SJCRH30 (cell line): ENCODE results near the gene ST3GAL6. TPM values are rescaled to one million over a fixed set of nuclear protein-coding genes. Genes with fewer than 3 reads are reported as not detected.
A peak's percentile ranks its signal among the peaks of the same experiment; 100 is the strongest.

Experiments
- DNase-seq, 2 experiments: peaks; one replicate each; pipeline ENCODE4 v3.0.0-alpha.2; 2015 to 2020
- H3K27ac ChIP-seq: fragments of 250-450 bp; sonication (Bioruptor Pico); 2 replicates; pipeline ENCODE4 v1.5.1; 2020; ENCODE audit warnings: mild to moderate bottlenecking, moderate library complexity
- H3K27me3 ChIP-seq: fragments of 250-450 bp; sonication (Bioruptor Pico); 2 replicates; pipeline ENCODE4 v1.5.1; 2020; ENCODE audit warnings: mild to moderate bottlenecking, moderate library complexity
- H3K36me3 ChIP-seq: fragments of 250-450 bp; sonication (Bioruptor Pico); 2 replicates; pipeline ENCODE4 v1.5.1; 2020; ENCODE audit warnings: mild to moderate bottlenecking, moderate library complexity
- H3K4me1 ChIP-seq: fragments of 250-450 bp; sonication (Bioruptor Pico); 2 replicates; pipeline ENCODE4 v1.5.1; 2020; ENCODE audit warnings: mild to moderate bottlenecking, moderate library complexity
- H3K4me3 ChIP-seq: fragments of 250-450 bp; sonication (Bioruptor Pico); 2 replicates; pipeline ENCODE4 v1.5.1; 2020; ENCODE audit warnings: mild to moderate bottlenecking, moderate library complexity
- H3K9me3 ChIP-seq: fragments of 250-450 bp; sonication (Bioruptor Pico); replicated peaks from 2 replicates; pipeline ENCODE4 v1.5.1; 2020; ENCODE audit warnings: mild to moderate bottlenecking, moderate library complexity
- total RNA-seq: library from RNA; depleted of rRNA; stranded (reverse); fragments of >200 nt; shearing (Covaris generic); gene quantifications from 2 replicates; pipeline ENCODE4 v1.2.3, GENCODE V29; 2014

The ST3GAL6 gene
- total RNA-seq, 1 experiment from 2014 or later: 17.1 TPM

DNA sequence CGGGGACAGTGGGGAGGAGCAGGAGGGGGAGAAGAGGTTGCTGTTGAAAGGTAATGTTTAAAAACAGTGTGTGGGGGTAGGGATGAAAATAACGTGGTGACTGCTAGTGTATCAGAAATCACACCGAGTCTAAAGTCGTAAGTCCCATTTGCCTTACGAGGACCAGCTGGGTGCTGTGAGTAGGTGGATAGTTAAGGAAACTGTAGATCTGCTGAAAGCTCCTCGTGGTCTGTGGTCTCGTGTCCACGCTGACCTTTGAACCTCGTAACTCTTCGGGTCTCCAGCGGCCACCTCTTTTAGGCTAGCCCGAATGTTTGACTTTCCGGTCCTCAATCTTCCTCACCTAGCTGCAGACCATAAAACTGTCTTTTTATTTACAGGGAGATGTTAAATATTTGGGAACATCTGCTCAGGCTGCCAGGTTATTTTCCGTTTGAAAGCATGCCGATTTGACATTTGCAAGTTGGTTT is 29.3 kb upstream of the ST3GAL6 start:
- DNase-seq: peak; percentile 10 to 41
- H3K4me3 ChIP-seq: peak overlapping the region; percentile 81
- no peaks in the 10 kb centered on the region for H3K4me1 ChIP-seq
- no peaks in the 10 kb centered on the region for H3K27me3 ChIP-seq
- H3K27ac ChIP-seq: peak overlapping the region; percentile 61; the same call in 1 of the 2 replicates
- no peaks in the 10 kb centered on the region for H3K9me3 ChIP-seq
- no peaks in the 10 kb centered on the region for H3K36me3 ChIP-seq

GRCh38 chr3:98734306-98734705 is 28.8 kb upstream of the ST3GAL6 start:
- peak overlapping the region; percentile 81 for H3K4me3 ChIP-seq
- H3K4me1 ChIP-seq: no peaks in the 10 kb centered on the region
- no peaks in the 10 kb centered on the region for H3K36me3 ChIP-seq
- H3K9me3 ChIP-seq: no peaks in the 10 kb centered on the region
- no peak overlapping the region for H3K27ac ChIP-seq
- no peaks in the 10 kb centered on the region for H3K27me3 ChIP-seq
- DNase-seq: no peak

DNA sequence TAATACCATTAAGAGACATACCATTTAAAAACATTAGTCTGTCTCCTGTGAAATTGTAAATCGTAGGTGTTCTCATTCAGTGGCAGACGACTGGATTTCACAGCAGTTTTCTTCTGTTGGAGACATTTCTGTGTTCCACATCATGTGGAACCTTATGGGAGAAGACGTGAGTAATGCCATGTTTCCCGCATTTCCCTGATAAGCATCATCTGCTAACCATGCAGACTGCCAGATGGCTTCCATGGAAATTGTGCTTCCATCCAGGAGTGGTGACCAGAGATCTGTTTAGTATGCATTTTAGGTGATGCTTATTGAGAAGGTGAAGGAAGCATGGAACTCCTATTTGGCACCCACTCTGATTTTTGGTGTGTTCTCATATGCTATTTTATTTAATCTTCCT is 28.4 kb upstream of the ST3GAL6 start:
- Histone ChIP-seq H3K4me1 (no peaks in the 10 kb centered on the region), H3K36me3 (no peaks in the 10 kb centered on the region), H3K4me3 (no peak overlapping the region), H3K27ac (no peak overlapping the region), H3K9me3 (no peaks in the 10 kb centered on the region), H3K27me3 (no peaks in the 10 kb centered on the region)
- DNase-seq: no peak

GRCh38 chr3:98735296-98735695 is 27.8 kb upstream of the ST3GAL6 start:
- Histone ChIP-seq H3K27ac (no peak overlapping the region), H3K4me1 (no peaks in the 10 kb centered on the region), H3K36me3 (no peaks in the 10 kb centered on the region), H3K27me3 (no peaks in the 10 kb centered on the region), H3K9me3 (no peaks in the 10 kb centered on the region), H3K4me3 (no peak overlapping the region)
- DNase-seq: no peak

GRCh38 chr3:98735761-98736269 is 27.3 kb upstream of the ST3GAL6 start:
- no peaks in the 10 kb centered on the region for H3K36me3 ChIP-seq
- no peak overlapping the region for H3K4me3 ChIP-seq
- H3K27ac ChIP-seq: no peak overlapping the region
- DNase-seq: no peak
- no peaks in the 10 kb centered on the region for H3K4me1 ChIP-seq
- H3K27me3 ChIP-seq: no peaks in the 10 kb centered on the region
- no peaks in the 10 kb centered on the region for H3K9me3 ChIP-seq

DNA sequence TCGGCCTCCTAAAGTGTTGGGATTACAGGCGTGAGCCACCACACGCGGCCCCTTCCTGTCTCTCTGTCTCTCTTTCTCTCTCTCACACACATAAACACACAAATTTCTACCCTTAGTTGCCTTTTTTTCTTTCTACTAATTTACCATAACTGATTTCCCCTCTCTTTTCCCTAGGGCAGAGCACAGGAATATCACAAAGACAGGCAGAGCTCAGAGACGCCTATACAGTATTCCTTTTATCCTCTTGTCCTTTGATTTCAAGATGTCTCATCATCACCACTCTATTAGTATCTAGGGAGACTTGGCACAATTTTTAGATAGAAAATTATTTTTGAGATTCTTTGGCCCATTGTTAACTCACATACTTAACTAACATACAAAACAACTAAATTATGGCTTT is 25.8 kb upstream of the ST3GAL6 start:
- H3K36me3 ChIP-seq: no peaks in the 10 kb centered on the region
- H3K4me1 ChIP-seq: no peaks in the 10 kb centered on the region
- no peak overlapping the region for H3K4me3 ChIP-seq
- H3K9me3 ChIP-seq: no peaks in the 10 kb centered on the region
- H3K27me3 ChIP-seq: no peaks in the 10 kb centered on the region
- no peak overlapping the region for H3K27ac ChIP-seq
- no peak for DNase-seq

GRCh38 chr3:98739266-98739665 is 23.9 kb upstream of the ST3GAL6 start:
- H3K36me3 ChIP-seq: no peaks in the 10 kb centered on the region
- DNase-seq: no peak
- no peak overlapping the region for H3K27ac ChIP-seq
- H3K4me1 ChIP-seq: no peaks in the 10 kb centered on the region
- no peaks in the 10 kb centered on the region for H3K27me3 ChIP-seq
- H3K4me3 ChIP-seq: no peak overlapping the region
- no peaks in the 10 kb centered on the region for H3K9me3 ChIP-seq

- Histone ChIP-seq H3K27ac (no peak overlapping the region), H3K36me3 (no peaks in the 10 kb centered on the region), H3K4me1 (no peaks in the 10 kb centered on the region), H3K27me3 (no peaks in the 10 kb centered on the region), H3K4me3 (no peak overlapping the region), H3K9me3 (no peaks in the 10 kb centered on the region)
- no peak for DNase-seq
These were observed 22.8 kb upstream of the ST3GAL6 start for GRCh38 chr3:98740324-98740723.

DNA sequence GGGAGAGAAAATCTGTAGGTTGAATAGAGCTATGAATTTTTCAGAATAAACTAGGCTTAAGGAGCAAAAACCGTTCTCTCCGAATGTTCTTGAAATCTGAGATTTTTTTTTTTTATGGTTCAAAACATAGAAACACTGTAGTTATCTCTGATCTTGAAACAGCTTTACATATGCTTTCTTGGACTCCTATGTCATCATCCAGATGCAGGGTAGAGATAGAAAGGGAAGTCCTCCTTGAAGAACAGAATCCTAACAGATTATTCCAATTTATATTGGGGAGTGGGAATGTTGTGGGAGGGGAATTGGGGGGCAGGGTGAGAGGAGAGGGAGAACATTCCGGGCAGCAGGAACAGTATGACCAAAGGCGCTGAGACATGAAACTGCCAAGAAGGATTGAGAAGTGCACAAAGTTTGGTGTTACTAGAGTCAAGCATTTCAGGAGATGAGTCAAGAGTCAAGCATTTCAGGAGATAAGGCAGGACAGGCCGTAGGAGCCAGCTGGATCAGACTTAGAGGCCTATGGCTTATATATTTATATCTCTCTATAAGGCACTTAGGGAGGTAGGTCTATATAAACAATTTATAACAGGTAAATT is 21.9 kb upstream of the ST3GAL6 start:
- no peak overlapping the region for H3K4me3 ChIP-seq
- H3K27ac ChIP-seq: no peak overlapping the region
- H3K27me3 ChIP-seq: no peaks in the 10 kb centered on the region
- no peak for DNase-seq
- H3K9me3 ChIP-seq: no peaks in the 10 kb centered on the region
- H3K4me1 ChIP-seq: no peaks in the 10 kb centered on the region
- no peaks in the 10 kb centered on the region for H3K36me3 ChIP-seq

DNA sequence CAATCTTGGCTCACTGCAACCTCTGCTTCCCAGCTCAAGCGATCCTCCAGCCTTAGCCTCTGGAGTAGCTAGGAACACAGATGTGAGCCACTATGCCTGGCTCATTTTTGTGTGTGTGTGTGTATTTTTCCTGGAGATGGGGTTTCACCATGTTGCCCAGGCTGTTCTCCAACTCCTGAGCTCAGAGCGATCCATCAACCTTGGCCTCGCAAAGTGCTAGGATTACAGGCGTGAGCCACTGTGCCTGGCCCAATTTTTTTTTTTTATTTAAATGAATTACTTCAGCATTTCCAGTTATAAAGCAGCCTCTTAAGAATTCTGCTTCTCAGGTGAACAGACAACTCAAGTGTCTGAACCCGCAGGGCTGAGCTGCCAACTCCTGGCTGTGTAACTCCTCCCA is 20.1 kb upstream of the ST3GAL6 start:
- no peak overlapping the region for H3K27ac ChIP-seq
- H3K36me3 ChIP-seq: no peaks in the 10 kb centered on the region
- H3K4me1 ChIP-seq: no peaks in the 10 kb centered on the region; the same call in 1 of the 2 replicates
- no peaks in the 10 kb centered on the region for H3K9me3 ChIP-seq
- no peak for DNase-seq
- H3K27me3 ChIP-seq: no peaks in the 10 kb centered on the region
- no peak overlapping the region for H3K4me3 ChIP-seq

DNA sequence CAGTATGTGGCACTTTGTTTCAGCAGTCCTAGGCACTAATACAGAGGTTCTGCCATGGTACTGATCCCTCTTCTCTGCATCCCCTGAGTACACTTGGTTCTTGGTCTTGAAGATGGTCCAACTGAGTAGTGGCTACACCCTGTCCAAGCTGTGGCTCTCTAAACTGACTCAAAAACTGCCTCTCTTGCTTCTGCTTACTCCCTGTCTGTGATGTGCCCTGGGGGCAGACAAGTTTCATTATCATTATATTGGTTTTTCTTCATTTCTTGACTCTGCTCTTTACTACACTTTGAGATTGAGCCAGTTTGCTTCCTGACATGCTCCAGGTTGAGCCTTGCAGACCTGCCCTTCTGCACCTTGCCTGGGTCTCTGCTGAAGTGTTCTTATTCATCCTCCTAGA is 18.9 kb upstream of the ST3GAL6 start:
- H3K36me3 ChIP-seq: no peaks in the 10 kb centered on the region
- H3K9me3 ChIP-seq: no peaks in the 10 kb centered on the region
- no peak overlapping the region for H3K27ac ChIP-seq
- no peak for DNase-seq
- H3K4me1 ChIP-seq: no peaks in the 10 kb centered on the region; the same call in 1 of the 2 replicates
- no peak overlapping the region for H3K4me3 ChIP-seq
- no peaks in the 10 kb centered on the region for H3K27me3 ChIP-seq

DNA sequence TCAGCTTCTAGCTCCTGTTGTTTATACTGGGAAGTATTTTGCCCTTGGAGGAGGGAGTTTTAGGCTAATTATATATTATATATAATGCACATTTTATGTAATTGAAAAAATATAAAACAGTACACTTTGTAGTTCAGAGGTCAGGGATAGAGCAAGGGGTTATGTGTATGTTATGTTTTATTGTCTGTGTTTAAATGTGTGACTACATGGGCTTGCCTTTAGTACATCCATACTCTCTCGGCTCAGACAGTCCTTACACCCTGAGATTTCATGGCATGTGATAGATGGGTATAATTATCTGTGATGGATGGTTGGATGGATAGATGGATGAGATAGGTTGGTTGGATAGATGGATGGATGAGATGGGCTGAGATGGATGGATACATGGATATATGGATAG is 17.4 kb upstream of the ST3GAL6 start:
- DNase-seq: no peak
- Histone ChIP-seq H3K27ac (no peak overlapping the region), H3K4me1 (no peaks in the 10 kb centered on the region; the same call in 1 of the 2 replicates), H3K27me3 (no peaks in the 10 kb centered on the region), H3K36me3 (no peaks in the 10 kb centered on the region), H3K9me3 (no peaks in the 10 kb centered on the region), H3K4me3 (no peak overlapping the region)

- Histone ChIP-seq H3K36me3 (no peaks in the 10 kb centered on the region), H3K27me3 (no peaks in the 10 kb centered on the region), H3K27ac (no peak overlapping the region), H3K4me3 (no peak overlapping the region), H3K4me1 (no peaks in the 10 kb centered on the region; the same call in 1 of the 2 replicates), H3K9me3 (no peaks in the 10 kb centered on the region)
- no peak for DNase-seq
These were observed 17.0 kb upstream of the ST3GAL6 start for GRCh38 chr3:98746122-98746521.

GRCh38 chr3:98746882-98747281 is 16.3 kb upstream of the ST3GAL6 start:
- no peaks in the 10 kb centered on the region; the same call in 1 of the 2 replicates for H3K36me3 ChIP-seq
- no peak overlapping the region for H3K4me3 ChIP-seq
- H3K9me3 ChIP-seq: no peaks in the 10 kb centered on the region
- no peak for DNase-seq
- no peak overlapping the region for H3K27ac ChIP-seq
- no peaks in the 10 kb centered on the region; the same call in 1 of the 2 replicates for H3K4me1 ChIP-seq
- no peaks in the 10 kb centered on the region for H3K27me3 ChIP-seq

DNA sequence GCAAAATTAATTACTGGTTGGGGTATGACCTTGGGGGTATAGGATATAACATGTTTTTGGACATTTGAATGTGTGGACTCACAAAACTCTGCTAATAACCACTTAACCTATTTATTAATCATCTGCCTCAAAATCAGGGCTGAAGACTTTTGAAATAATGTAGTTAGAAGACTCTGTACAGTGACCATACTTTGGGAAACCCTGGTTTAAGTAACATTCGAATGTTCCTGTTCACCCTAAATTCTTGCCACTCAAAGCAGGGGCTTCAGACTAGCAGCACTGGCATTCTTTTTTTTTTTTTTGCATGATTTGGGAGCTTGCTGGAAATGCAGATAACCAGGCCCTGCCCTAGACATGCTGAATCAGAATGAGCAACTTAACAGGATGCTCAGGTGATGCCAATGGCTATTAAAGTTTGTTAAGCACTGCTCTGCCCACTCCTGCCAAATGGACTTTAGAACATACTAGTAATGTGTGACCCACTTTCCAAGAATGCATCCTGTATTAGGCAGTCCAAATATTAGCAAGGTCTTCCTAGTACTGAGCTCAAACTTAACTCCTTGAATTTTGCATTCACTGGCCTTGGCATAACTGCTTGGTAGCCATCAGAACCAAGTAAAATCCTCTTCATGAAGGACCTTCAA is 12.7 kb upstream of the ST3GAL6 start:
- Histone ChIP-seq H3K27ac (no peak overlapping the region), H3K36me3 (no peaks in the 10 kb centered on the region; the same call in 1 of the 2 replicates), H3K4me1 (no peaks in the 10 kb centered on the region; the same call in 1 of the 2 replicates), H3K27me3 (no peaks in the 10 kb centered on the region), H3K9me3 (no peaks in the 10 kb centered on the region), H3K4me3 (no peak overlapping the region)
- DNase-seq: no peak
